ENCODE results near the gene MALT1. TPM values are rescaled to one million over a fixed set of nuclear protein-coding genes. Genes with fewer than 3 reads are reported as not detected.

The MALT1 gene
- total and polyA plus RNA-seq, 9 donors, result 9.0 to 24.7 (median 17.0) TPM

GRCh38 chr18:58803978-58804377 lies 132.7 kb downstream of the MALT1 start:
- TF ChIP-seq POLR2A (IDR thresholded peaks at IDR 0.05) (no peak), EP300 (IDR thresholded peaks at IDR 0.05) (no peak)
- TF ChIP-seq, protein P1, sequence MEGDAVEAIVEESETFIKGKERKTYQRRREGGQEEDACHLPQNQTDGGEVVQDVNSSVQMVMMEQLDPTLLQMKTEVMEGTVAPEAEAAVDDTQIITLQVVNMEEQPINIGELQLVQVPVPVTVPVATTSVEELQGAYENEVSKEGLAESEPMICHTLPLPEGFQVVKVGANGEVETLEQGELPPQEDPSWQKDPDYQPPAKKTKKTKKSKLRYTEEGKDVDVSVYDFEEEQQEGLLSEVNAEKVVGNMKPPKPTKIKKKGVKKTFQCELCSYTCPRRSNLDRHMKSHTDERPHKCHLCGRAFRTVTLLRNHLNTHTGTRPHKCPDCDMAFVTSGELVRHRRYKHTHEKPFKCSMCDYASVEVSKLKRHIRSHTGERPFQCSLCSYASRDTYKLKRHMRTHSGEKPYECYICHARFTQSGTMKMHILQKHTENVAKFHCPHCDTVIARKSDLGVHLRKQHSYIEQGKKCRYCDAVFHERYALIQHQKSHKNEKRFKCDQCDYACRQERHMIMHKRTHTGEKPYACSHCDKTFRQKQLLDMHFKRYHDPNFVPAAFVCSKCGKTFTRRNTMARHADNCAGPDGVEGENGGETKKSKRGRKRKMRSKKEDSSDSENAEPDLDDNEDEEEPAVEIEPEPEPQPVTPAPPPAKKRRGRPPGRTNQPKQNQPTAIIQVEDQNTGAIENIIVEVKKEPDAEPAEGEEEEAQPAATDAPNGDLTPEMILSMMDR (IDR thresholded peaks at IDR 0.05), result no peak
- 96 to 99% (median 98%) methylated on average over 4 of the region's 4 CpGs for WGBS, 3 donors
- Histone ChIP-seq H3K27ac (no peak overlapping the region), H3K4me1 (ENCODE audit: insufficient read depth) (no peaks in the 10 kb centered on the region), H3K36me3 (no peaks in the 10 kb centered on the region), H3K9me3 (no peaks in the 10 kb centered on the region), H3K4me3 (no peak overlapping the region), H3K27me3 (no peaks in the 10 kb centered on the region)
- intact Hi-C loops (cut with DNase I), result no loop called here
- DNase-seq, result no peak

Other genes with a start within 250 kb of the MALT1 start
- under 1 TPM in 5 of 7 donors, not detected in 2; 0.08 to 0.34 (median 0.25) TPM for gene ALPK2, start 42.4 kb upstream of the MALT1 start, total RNA-seq
- under 1 TPM; 0.05 to 0.53 TPM for gene ALPK2, start 42.4 kb upstream of the MALT1 start, polyA plus RNA-seq
- 100 to 1,000 TPM in 5 of 7 donors, 10 to 100 TPM in 2; 54.0 to 162 (median 106) TPM for gene ZNF532, start 193.4 kb downstream of the MALT1 start, total RNA-seq
- 10 to 100 TPM; 40.5 to 73.4 TPM for gene ZNF532, start 193.4 kb downstream of the MALT1 start, polyA plus RNA-seq